Activated CD4-positive, alpha-beta T cell treated with anti-CD3 and anti-CD28 coated beads, Interleukin-2, amount 50 U/mL, for 1 hour (primary cell): ENCODE measurements around the gene CCDC92B.
"Not testable (repeated sequence)": the region's sequence is repeated elsewhere in the genome, so short reads cannot be mapped to it uniquely, and the experiment has no call there.

Source experiments
- DNase-seq: peaks from one replicate; pipeline ENCODE4 v3.0.0-alpha.2; 2020

The CCDC92B gene

GRCh38 chr17:2701996-2702741 lies 47.3 kb downstream of the CCDC92B start:
- no peak for DNase-seq

GRCh38 chr17:2701161-2701995 lies 48.1 kb downstream of the CCDC92B start:
- DNase-seq, result no peak

- DNase-seq, result no peak
Observed at GRCh38 chr17:2700491-2701141, 48.8 kb downstream of the CCDC92B start.

GRCh38 chr17:2700030-2700490 lies 49.4 kb downstream of the CCDC92B start:
- DNase-seq, result no peak

- not testable (repeated sequence) for DNase-seq
Observed at GRCh38 chr17:2699216-2699805, 50.1 kb downstream of the CCDC92B start.

- DNase-seq, result no peak
Observed at GRCh38 chr17:2697611-2698162, 51.8 kb downstream of the CCDC92B start.

- DNase-seq, result no peak
Observed at GRCh38 chr17:2695961-2696760, 53.3 kb downstream of the CCDC92B start.

- DNase-seq, result no peak
Observed at GRCh38 chr17:2695243-2695960, 54.0 kb downstream of the CCDC92B start.

GRCh38 chr17:2694381-2695242 lies 54.8 kb downstream of the CCDC92B start:
- DNase-seq, result no peak

- no peak for DNase-seq
Observed at GRCh38 chr17:2693561-2694380, 55.7 kb downstream of the CCDC92B start.

GRCh38 chr17:2692781-2693135 lies 56.7 kb downstream of the CCDC92B start:
- no peak for DNase-seq

GRCh38 chr17:2691965-2692780 lies 57.3 kb downstream of the CCDC92B start:
- no peak for DNase-seq

GRCh38 chr17:2691069-2691871 lies 58.2 kb downstream of the CCDC92B start:
- DNase-seq, result no peak

GRCh38 chr17:2690165-2691068 lies 59.0 kb downstream of the CCDC92B start:
- DNase-seq, result no peak

- no peak for DNase-seq
Observed at GRCh38 chr17:2689411-2690164, 59.9 kb downstream of the CCDC92B start.
